Pulmonary artery endothelial cell (primary cell): Measurements from ENCODE around the gene MKI67. TPM values are rescaled to one million over a fixed set of nuclear protein-coding genes. Genes with fewer than 3 reads are reported as not detected.

ENCODE experiments used
- DNase-seq: peaks from one replicate; pipeline ENCODE4 v3.0.0-alpha.2; 2011; ENCODE audit warnings: low read depth, low spot score
- total RNA-seq: library from RNA; depleted of rRNA; stranded (reverse); fragments of >200 nt; gene quantifications from 2 replicates; pipeline ENCODE4 v1.2.3, GENCODE V29; 2014

MKI67 gene
- total RNA-seq, 1 donor from 2014 or later, result 16.4 TPM

GRCh38 chr10:128052696-128053095, 73.5 kb downstream of the MKI67 start:
- no peak for DNase-seq

GRCh38 chr10:128051548-128051947, 74.7 kb downstream of the MKI67 start:
- no peak for DNase-seq

- DNase-seq, result no peak
These were observed 75.3 kb downstream of the MKI67 start for GRCh38 chr10:128050936-128051335.

GRCh38 chr10:128050121-128050516, 76.1 kb downstream of the MKI67 start:
- no peak for DNase-seq

GRCh38 chr10:128049226-128050120, 76.8 kb downstream of the MKI67 start:
- DNase-seq, result no peak

- no peak for DNase-seq
These were observed 77.4 kb downstream of the MKI67 start for GRCh38 chr10:128048819-128049210.

- peak; percentile 48 for DNase-seq
These were observed 78.0 kb downstream of the MKI67 start for GRCh38 chr10:128047991-128048818.

- DNase-seq, result peak; percentile 55
These were observed 78.9 kb downstream of the MKI67 start for GRCh38 chr10:128047351-128047750.

- no peak for DNase-seq
These were observed 79.3 kb downstream of the MKI67 start for GRCh38 chr10:128046953-128047290.

Other genes with a start within 250 kb of the MKI67 start
- 0.11 TPM in 1 of 2 replicates, not detected in the other for gene CLRN3, start 233.5 kb downstream of the MKI67 start, total RNA-seq
- gene PTPRE, start 219.3 kb downstream of the MKI67 start, total RNA-seq, result 43.3 and 48.0 TPM in 2 replicates